DOHH2 (cell line): ENCODE measurements around the gene ANP32B.

Experiments used
- CTCF ChIP-seq: fragments of 200-600 bp; sonication (generic); IDR thresholded peaks from one replicate; pipeline ENCODE4 v1.5.1; 2014; ENCODE audit warnings: antibody characterized with exemption, mild to moderate bottlenecking, low read depth, low read length; ENCODE audit not compliant: poor library complexity, severe bottlenecking
- EZH2phosphoT487 ChIP-seq: fragments of 200-600 bp; sonication (generic); IDR thresholded peaks from 2 replicates; pipeline ENCODE4 v1.6.1; 2017; ENCODE audit warnings: borderline replicate concordance, mild to moderate bottlenecking, antibody characterized with exemption, low read length, moderate library complexity, mixed read lengths

DNA sequence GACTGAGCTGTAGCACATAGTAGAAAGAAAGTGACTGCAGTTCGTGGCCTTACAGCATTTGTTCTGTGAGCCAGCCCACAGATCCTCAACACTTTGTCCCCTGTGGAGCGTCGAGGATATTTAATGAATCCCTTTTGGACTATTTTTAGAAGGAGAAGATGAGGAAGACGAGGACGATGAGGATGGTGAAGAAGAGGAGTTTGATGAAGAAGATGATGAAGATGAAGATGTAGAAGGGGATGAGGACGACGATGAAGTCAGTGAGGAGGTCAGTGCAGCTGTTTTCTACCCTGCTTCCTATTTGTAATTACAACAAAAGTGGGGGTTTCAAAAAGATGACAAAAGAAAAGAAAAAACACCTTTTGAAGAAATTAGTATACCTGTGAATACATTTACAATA lies 28.0 kb downstream of the ANP32B start:
- TF ChIP-seq CTCF, result no peak
- no peak for TF ChIP-seq EZH2phosphoT487
